Nephron (organoid): ENCODE data around the gene CD44.

Experiments
- H3K27ac Mint-ChIP-seq, 3 experiments: 2 replicates each; pipeline ENCODE4 v1.8.0; 2020; ENCODE audit warnings: mixed read lengths in 3 of 3, mild to moderate bottlenecking in 2 of 3, moderate library complexity in 1 of 3
- H3K27me3 Mint-ChIP-seq: 2 replicates; pipeline ENCODE4 v1.8.0; 2021; ENCODE audit warnings: low read depth, mild to moderate bottlenecking, moderate library complexity, mixed read lengths
- H3K36me3 Mint-ChIP-seq: 2 replicates; pipeline ENCODE4 v1.8.0; 2020; ENCODE audit warnings: low read depth, mixed read lengths
- H3K4me1 Mint-ChIP-seq: 2 replicates; pipeline ENCODE4 v1.8.0; 2020; ENCODE audit warnings: mixed read lengths
- H3K4me3 Mint-ChIP-seq, 3 experiments: 2 replicates each; pipeline ENCODE4 v1.8.0; 2020; ENCODE audit warnings: mild to moderate bottlenecking in 3 of 3, mixed read lengths in 3 of 3, moderate library complexity in 2 of 3
- H3K9me3 Mint-ChIP-seq: 2 replicates; pipeline ENCODE4 v1.8.0; 2020; ENCODE audit warnings: mixed read lengths
- CTCF ChIP-seq, 3 experiments: fragments of 200-600 bp; sonication (generic); IDR thresholded peaks; one replicate each; pipeline ENCODE4 v1.5.0; 2021; ENCODE audit warnings: antibody characterized with exemption in 3 of 3; ENCODE audit not compliant: unreplicated experiment in 3 of 3

Gene CD44

GRCh38 chr11:35247863-35248262 is 108.9 kb downstream of the CD44 start:
- Mint-ChIP-seq H3K4me3 (no peak overlapping the region), H3K9me3 (peaks cover 6% of the 10 kb centered on the region), H3K27ac (no peak overlapping the region), H3K36me3 (no peaks in the 10 kb centered on the region), H3K4me1 (no peaks in the 10 kb centered on the region), H3K27me3 (no peaks in the 10 kb centered on the region)
- no peak for TF ChIP-seq CTCF (IDR thresholded peaks at IDR 0.05; ENCODE audit: unreplicated experiment in 3 of 3)

- peaks cover 4% of the 10 kb centered on the region for H3K9me3 Mint-ChIP-seq
- no peaks in the 10 kb centered on the region for H3K27me3 Mint-ChIP-seq
- H3K27ac Mint-ChIP-seq = no peak overlapping the region
- no peaks in the 10 kb centered on the region for H3K4me1 Mint-ChIP-seq
- H3K36me3 Mint-ChIP-seq = no peaks in the 10 kb centered on the region
- no peak overlapping the region for H3K4me3 Mint-ChIP-seq
- TF ChIP-seq CTCF (IDR thresholded peaks at IDR 0.05; ENCODE audit: unreplicated experiment in 3 of 3) = no peak
Observed at GRCh38 chr11:35248558-35249323, 109.8 kb downstream of the CD44 start.

- no peak for TF ChIP-seq CTCF (IDR thresholded peaks at IDR 0.05; ENCODE audit: unreplicated experiment in 3 of 3)
- H3K9me3 Mint-ChIP-seq = peaks cover 4% of the 10 kb centered on the region
- no peak overlapping the region for H3K27ac Mint-ChIP-seq
- H3K36me3 Mint-ChIP-seq = no peaks in the 10 kb centered on the region
- no peaks in the 10 kb centered on the region for H3K4me1 Mint-ChIP-seq
- no peak overlapping the region for H3K4me3 Mint-ChIP-seq
- H3K27me3 Mint-ChIP-seq = no peaks in the 10 kb centered on the region
Observed at GRCh38 chr11:35250192-35250591, 111.2 kb downstream of the CD44 start.

GRCh38 chr11:35250621-35251020 is 111.7 kb downstream of the CD44 start:
- peaks cover 4% of the 10 kb centered on the region for H3K9me3 Mint-ChIP-seq
- H3K4me1 Mint-ChIP-seq = no peaks in the 10 kb centered on the region

GRCh38 chr11:35253237-35253636 is 114.3 kb downstream of the CD44 start:
- Mint-ChIP-seq H3K36me3 (no peaks in the 10 kb centered on the region), H3K4me1 (no peaks in the 10 kb centered on the region), H3K4me3 (no peak overlapping the region), H3K27ac (no peak overlapping the region), H3K9me3 (peaks cover 1% of the 10 kb centered on the region), H3K27me3 (no peaks in the 10 kb centered on the region)
- no peak for TF ChIP-seq CTCF (IDR thresholded peaks at IDR 0.05; ENCODE audit: unreplicated experiment in 3 of 3)

More at GRCh38 chr11:35250621-35251020, 111.7 kb downstream of the CD44 start:
- no peak for TF ChIP-seq CTCF (IDR thresholded peaks at IDR 0.05; ENCODE audit: unreplicated experiment in 3 of 3)
- H3K36me3 Mint-ChIP-seq = no peaks in the 10 kb centered on the region
- H3K27ac Mint-ChIP-seq = no peak overlapping the region
- no peak overlapping the region for H3K4me3 Mint-ChIP-seq
- no peaks in the 10 kb centered on the region for H3K27me3 Mint-ChIP-seq

- no peak for TF ChIP-seq CTCF (IDR thresholded peaks at IDR 0.05; ENCODE audit: unreplicated experiment in 3 of 3)
- no peaks in the 10 kb centered on the region for H3K27me3 Mint-ChIP-seq
- no peak overlapping the region for H3K27ac Mint-ChIP-seq
- no peak overlapping the region for H3K4me3 Mint-ChIP-seq
- no peaks in the 10 kb centered on the region for H3K9me3 Mint-ChIP-seq
- no peaks in the 10 kb centered on the region for H3K4me1 Mint-ChIP-seq
- H3K36me3 Mint-ChIP-seq = no peaks in the 10 kb centered on the region
Observed at GRCh38 chr11:35255514-35255913, 116.5 kb downstream of the CD44 start.
